Caki2 (cell line): Measurements from ENCODE around the gene KRTAP19-7. TPM values are rescaled to one million over a fixed set of nuclear protein-coding genes. Genes with fewer than 3 reads are reported as not detected.

Experiments
- total RNA-seq: library from RNA; depleted of rRNA; stranded (reverse); fragments of >200 nt; shearing (Covaris generic); gene quantifications from 2 replicates; pipeline ENCODE4 v1.2.3, GENCODE V29; 2014; ENCODE audit warnings: low replicate concordance; rRNA removed

Gene KRTAP19-7
- total RNA-seq, 1 experiment from 2014 or later = not detected

Other genes with a start within 250 kb of the KRTAP19-7 start
- gene KRTAP26-1, start 241.0 kb downstream of the KRTAP19-7 start, total RNA-seq = not detected in 2 replicates
- gene KRTAP27-1, start 223.6 kb downstream of the KRTAP19-7 start, total RNA-seq = not detected in 2 replicates
- gene KRTAP23-1, start 212.7 kb downstream of the KRTAP19-7 start, total RNA-seq = not detected in 2 replicates
- not detected in 2 replicates for gene KRTAP13-2, start 189.0 kb downstream of the KRTAP19-7 start, total RNA-seq
- not detected in 2 replicates for gene KRTAP13-1, start 165.3 kb downstream of the KRTAP19-7 start, total RNA-seq
- gene KRTAP13-3, start 135.4 kb downstream of the KRTAP19-7 start, total RNA-seq = not detected in 2 replicates
- gene KRTAP13-4, start 131.1 kb downstream of the KRTAP19-7 start, total RNA-seq = not detected in 2 replicates
- gene KRTAP15-1, start 121.0 kb downstream of the KRTAP19-7 start, total RNA-seq = not detected in 2 replicates
- gene KRTAP19-1, start 80.9 kb downstream of the KRTAP19-7 start, total RNA-seq = not detected in 2 replicates
- not detected in 2 replicates for gene KRTAP19-2, start 73.9 kb downstream of the KRTAP19-7 start, total RNA-seq
- not detected in 2 replicates for gene KRTAP19-3, start 69.3 kb downstream of the KRTAP19-7 start, total RNA-seq
- gene KRTAP19-4, start 64.1 kb downstream of the KRTAP19-7 start, total RNA-seq = not detected in 2 replicates
- not detected in 2 replicates for gene KRTAP19-5, start 59.2 kb downstream of the KRTAP19-7 start, total RNA-seq
- gene KRTAP19-6, start 19.4 kb downstream of the KRTAP19-7 start, total RNA-seq = not detected in 2 replicates
- gene KRTAP22-2, start 29.1 kb upstream of the KRTAP19-7 start, total RNA-seq = not detected in 2 replicates
- not detected in 2 replicates for gene KRTAP6-3, start 31.1 kb upstream of the KRTAP19-7 start, total RNA-seq
- gene KRTAP6-2, start 37.6 kb upstream of the KRTAP19-7 start, total RNA-seq = not detected in 2 replicates
- gene KRTAP22-1, start 39.8 kb upstream of the KRTAP19-7 start, total RNA-seq = not detected in 2 replicates
- not detected in 2 replicates for gene KRTAP6-1, start 52.6 kb upstream of the KRTAP19-7 start, total RNA-seq
- not detected in 2 replicates for gene KRTAP20-1, start 55.1 kb upstream of the KRTAP19-7 start, total RNA-seq
- gene KRTAP20-4, start 59.3 kb upstream of the KRTAP19-7 start, total RNA-seq = not detected in 2 replicates
- gene KRTAP20-2, start 73.9 kb upstream of the KRTAP19-7 start, total RNA-seq = not detected in 2 replicates
- not detected in 2 replicates for gene KRTAP20-3, start 81.5 kb upstream of the KRTAP19-7 start, total RNA-seq
- gene KRTAP21-3, start 157.5 kb upstream of the KRTAP19-7 start, total RNA-seq = not detected in 2 replicates
- not detected in 2 replicates for gene KRTAP21-2, start 185.9 kb upstream of the KRTAP19-7 start, total RNA-seq
- not detected in 2 replicates for gene KRTAP21-1, start 194.1 kb upstream of the KRTAP19-7 start, total RNA-seq